Skin epidermis (tissue), 12 donors: ENCODE results near the gene MPHOSPH9.
"Not testable (repeated sequence)": the region's sequence is repeated elsewhere in the genome, so short reads cannot be mapped to it uniquely, and the experiment has no call there.

Experiments used
- H3K27ac ChIP-seq, 21 experiments: fragments of 200-600 bp; sonication (generic) in 11 of 21; one replicate each; pipeline ENCODE4 v1.5.0; 2020; ENCODE audit warnings: mild to moderate bottlenecking in 3 of 21, inconsistent platforms in 2 of 21, moderate library complexity in 2 of 21
- H3K4me3 ChIP-seq, 7 experiments: fragments of 200-600 bp; sonication (generic) in 2 of 7; one replicate each; pipeline ENCODE4 v1.5.0; 2020; ENCODE audit warnings: inconsistent platforms in 2 of 7, mild to moderate bottlenecking in 2 of 7, moderate library complexity in 1 of 7

MPHOSPH9 gene

GRCh38 chr12:123233505-123234308 is 766 bp upstream of the MPHOSPH9 start:
- Histone ChIP-seq H3K27ac (peak overlapping the region; percentile 52 to 92 (median 85)), H3K4me3 (peak overlapping the region; percentile 60 to 96 (median 77))

- H3K27ac ChIP-seq: peak overlapping the region; percentile 14 to 92 (median 79)
- peak overlapping the region; percentile 60 to 95 (median 77) for H3K4me3 ChIP-seq
Observed at GRCh38 chr12:123232472-123232806, 502 bp downstream of the MPHOSPH9 start.

- H3K27ac ChIP-seq: peak overlapping the region in 16 of 21 experiments; percentile 61 to 92 (median 82)
- peak overlapping the region; percentile 60 to 95 (median 77) for H3K4me3 ChIP-seq
Observed at GRCh38 chr12:123231931-123232330, 1.0 kb downstream of the MPHOSPH9 start.

- Histone ChIP-seq H3K4me3 (no peak overlapping the region), H3K27ac (peak overlapping the region in 5 of 21 experiments; percentile 3 to 72 (median 26))
Observed at GRCh38 chr12:123229051-123229450, 3.9 kb downstream of the MPHOSPH9 start.

GRCh38 chr12:123227581-123228258 is 5.2 kb downstream of the MPHOSPH9 start:
- H3K4me3 ChIP-seq: no peak overlapping the region
- peak overlapping the region in 1 of 21 experiments; percentile 27 for H3K27ac ChIP-seq

- no peak overlapping the region for H3K27ac ChIP-seq
- H3K4me3 ChIP-seq: no peak overlapping the region
Observed at GRCh38 chr12:123225443-123225842, 7.5 kb downstream of the MPHOSPH9 start.

- no peak overlapping the region for H3K4me3 ChIP-seq
- peak overlapping the region in 7 of 21 experiments; percentile 10 to 73 (median 51) for H3K27ac ChIP-seq
Observed at GRCh38 chr12:123223241-123223668, 9.7 kb downstream of the MPHOSPH9 start.

GRCh38 chr12:123207815-123208214 is 25.1 kb downstream of the MPHOSPH9 start:
- H3K4me3 ChIP-seq, H3K27ac ChIP-seq: not testable (repeated sequence)

- H3K4me3 ChIP-seq, H3K27ac ChIP-seq: not testable (repeated sequence)
Observed at GRCh38 chr12:123206794-123207193, 26.1 kb downstream of the MPHOSPH9 start.

GRCh38 chr12:123200414-123200813 is 32.5 kb downstream of the MPHOSPH9 start:
- Histone ChIP-seq H3K27ac (no peak overlapping the region), H3K4me3 (no peak overlapping the region)

- no peak overlapping the region for H3K4me3 ChIP-seq
- H3K27ac ChIP-seq: no peak overlapping the region
Observed at GRCh38 chr12:123199936-123200335, 33.0 kb downstream of the MPHOSPH9 start.

- Histone ChIP-seq H3K27ac (no peak overlapping the region), H3K4me3 (no peak overlapping the region)
Observed at GRCh38 chr12:123187637-123188036, 45.3 kb downstream of the MPHOSPH9 start.

GRCh38 chr12:123180171-123180570 is 52.8 kb downstream of the MPHOSPH9 start:
- Histone ChIP-seq H3K4me3 (no peak overlapping the region), H3K27ac (no peak overlapping the region)

- H3K27ac ChIP-seq: no peak overlapping the region
- H3K4me3 ChIP-seq: no peak overlapping the region
Observed at GRCh38 chr12:123171967-123172366, 61.0 kb downstream of the MPHOSPH9 start.

- Histone ChIP-seq H3K4me3 (no peak overlapping the region), H3K27ac (no peak overlapping the region)
Observed at GRCh38 chr12:123167329-123167728, 65.6 kb downstream of the MPHOSPH9 start.

- Histone ChIP-seq H3K4me3 (no peak overlapping the region), H3K27ac (no peak overlapping the region)
Observed at GRCh38 chr12:123165537-123165936, 67.4 kb downstream of the MPHOSPH9 start.

GRCh38 chr12:123164710-123165261 is 68.2 kb downstream of the MPHOSPH9 start:
- H3K27ac ChIP-seq: no peak overlapping the region
- H3K4me3 ChIP-seq: no peak overlapping the region

- Histone ChIP-seq H3K4me3 (no peak overlapping the region), H3K27ac (no peak overlapping the region)
Observed at GRCh38 chr12:123164222-123164621, 68.7 kb downstream of the MPHOSPH9 start.

- Histone ChIP-seq H3K4me3 (no peak overlapping the region), H3K27ac (no peak overlapping the region)
Observed at GRCh38 chr12:123163227-123163626, 69.7 kb downstream of the MPHOSPH9 start.

- Histone ChIP-seq H3K27ac (no peak overlapping the region), H3K4me3 (no peak overlapping the region)
Observed at GRCh38 chr12:123160801-123161487, 72.0 kb downstream of the MPHOSPH9 start.
